Suppressor macrophage treated with lipopolysaccharide for 1 hour (primary cell): ENCODE data around the gene NMNAT3.
A peak's percentile ranks its signal among the peaks of the same experiment; 100 is the strongest.

ENCODE experiments used
- DNase-seq, 3 donors: peaks; one replicate each; pipeline ENCODE4 v3.0.0-alpha.2; 2020 to 2022

The NMNAT3 gene

DNA sequence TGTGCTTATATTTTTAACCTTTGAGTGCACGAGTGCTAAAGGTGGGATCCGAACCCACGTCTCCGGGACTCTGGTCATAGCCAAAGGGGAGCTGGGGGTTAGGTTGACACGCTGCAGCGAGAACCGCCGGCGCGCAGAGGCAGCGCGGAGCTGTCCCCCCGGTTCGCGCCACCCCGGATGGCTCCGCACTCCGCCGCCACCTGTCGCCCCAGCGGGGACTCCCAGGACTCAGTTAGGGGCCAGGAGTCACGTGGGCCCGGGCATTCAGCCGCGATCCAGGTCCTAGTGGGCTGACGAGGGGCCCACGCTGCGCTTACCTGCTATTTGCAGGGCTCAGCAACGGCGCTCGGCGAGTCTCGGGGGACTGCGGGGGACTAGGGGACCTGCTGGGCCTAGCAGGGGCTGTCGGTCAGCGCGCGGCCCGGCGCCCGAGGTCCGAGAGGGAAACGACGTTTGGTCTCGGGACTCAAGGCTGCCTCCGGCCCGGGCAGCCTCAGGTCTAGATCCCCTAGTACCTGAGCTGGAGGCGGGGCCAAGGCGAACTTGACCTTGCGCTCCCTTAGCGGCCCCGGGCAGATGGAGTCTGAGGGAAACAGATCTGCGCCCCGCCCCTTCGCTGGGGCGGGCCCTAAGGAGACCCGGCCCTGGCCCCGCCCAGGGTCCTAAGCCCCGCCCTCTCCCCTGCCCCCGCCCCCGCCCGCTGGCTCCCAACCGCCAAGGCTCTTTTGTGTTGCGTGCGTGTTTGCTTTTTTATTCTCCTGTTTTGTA lies at the start of gene NMNAT3:
TSS of gene NMNAT3 (minus strand) at position 585 of the 768 bp plus-strand sequence. CDS start 50,248 bp downstream, outside the sequence.
- peak; percentile 85 to 97 (median 92) for DNase-seq

DNA sequence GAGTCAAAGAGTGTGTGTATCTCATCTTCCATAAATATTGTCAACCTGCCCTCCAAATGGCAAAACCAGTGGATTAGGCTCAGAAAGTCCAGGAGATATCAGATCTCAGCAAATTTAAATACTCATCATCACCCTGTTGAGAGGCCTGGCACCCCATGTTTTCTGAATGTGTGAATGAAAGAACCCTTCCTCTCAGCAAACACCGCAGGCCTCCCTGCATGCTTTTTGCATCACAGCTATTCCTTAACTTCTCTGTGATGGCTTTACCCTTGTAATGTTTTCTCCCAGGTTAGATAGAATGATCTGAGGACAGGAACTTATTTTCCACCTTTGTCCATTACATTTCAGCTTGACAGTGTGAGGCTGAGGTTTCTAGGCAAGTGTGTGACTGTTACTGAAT lies 43.6 kb upstream of the NMNAT3 start:
- no peak for DNase-seq

DNA sequence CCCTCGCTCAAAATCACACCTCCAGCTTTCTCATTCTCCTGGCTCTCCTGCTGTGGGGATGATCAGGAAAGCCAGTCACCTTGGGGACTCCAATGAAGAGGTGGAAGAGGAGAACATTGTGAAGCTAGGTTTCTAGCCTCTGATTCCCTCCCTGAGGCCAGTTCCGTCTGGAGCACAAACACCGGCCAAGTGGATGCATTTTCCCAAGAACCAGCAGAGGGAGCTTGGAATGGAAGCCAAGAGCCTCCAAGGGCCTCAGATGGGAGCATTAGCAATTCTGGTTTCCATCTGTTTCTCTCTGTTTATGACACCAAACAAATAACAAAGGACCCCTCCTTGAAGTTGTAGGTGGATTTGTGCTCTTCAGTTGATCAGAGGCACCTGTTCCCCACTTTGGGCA lies 40.6 kb upstream of the NMNAT3 start:
- peak in 2 of 3 donors; percentile 4 to 10 for DNase-seq

DNA sequence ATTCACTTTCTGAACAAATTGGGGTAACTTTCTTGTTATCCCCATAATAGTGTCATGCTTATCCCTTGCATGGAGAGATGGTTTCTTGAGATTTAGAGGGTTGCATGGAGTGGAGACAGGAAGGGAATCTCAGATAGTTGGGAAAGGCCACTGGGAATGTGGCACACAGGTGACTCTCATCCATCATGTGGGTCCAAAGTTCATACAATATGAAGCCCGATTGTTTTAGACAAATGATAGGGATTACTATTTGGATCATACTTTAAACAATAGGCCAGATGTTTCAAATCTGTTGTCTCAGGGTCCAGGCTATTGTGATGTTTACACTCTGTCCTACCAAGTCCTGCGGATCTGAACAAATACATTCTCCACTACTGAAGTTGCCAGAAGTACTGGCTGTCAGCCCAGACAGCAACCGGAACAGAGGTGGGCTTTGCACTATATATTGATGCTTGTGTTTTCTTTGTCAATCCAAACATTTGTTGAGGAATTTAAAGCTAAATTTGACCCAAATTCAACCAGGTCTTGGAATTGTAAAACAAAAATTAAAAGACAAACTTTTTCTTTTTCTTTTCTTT lies 39.2 kb upstream of the NMNAT3 start:
- DNase-seq = no peak

DNA sequence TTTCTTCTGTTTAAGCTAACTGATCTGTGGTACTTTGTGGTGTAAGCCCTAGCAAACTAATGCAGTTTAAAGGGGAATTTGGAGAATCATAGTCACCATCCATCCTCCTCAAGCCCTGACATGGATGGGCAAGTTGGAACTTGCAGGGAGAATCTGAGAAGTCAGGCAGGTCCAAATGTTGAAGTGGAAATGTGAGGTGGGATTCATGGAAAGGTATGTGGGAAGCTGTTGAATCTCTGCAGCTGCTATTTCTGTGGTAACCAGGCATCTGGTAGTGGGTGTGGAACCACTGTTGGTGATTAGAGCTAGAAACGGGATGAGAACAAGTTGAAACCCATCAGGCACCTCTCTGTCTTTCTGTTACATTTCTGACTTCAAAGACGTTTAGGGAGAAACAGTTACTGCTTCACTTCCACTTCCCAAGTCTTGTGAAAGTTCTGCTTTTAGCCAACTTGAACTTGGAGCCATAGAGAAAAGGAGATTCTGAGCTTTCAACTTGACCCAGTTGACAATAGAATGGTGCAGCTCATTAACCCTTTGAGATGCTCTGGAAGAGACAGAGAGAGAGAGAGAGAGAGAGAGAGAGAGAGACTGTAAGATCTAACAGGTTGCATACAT lies 38.1 kb upstream of the NMNAT3 start:
- DNase-seq = peak; percentile 35 to 56 (median 52)

DNA sequence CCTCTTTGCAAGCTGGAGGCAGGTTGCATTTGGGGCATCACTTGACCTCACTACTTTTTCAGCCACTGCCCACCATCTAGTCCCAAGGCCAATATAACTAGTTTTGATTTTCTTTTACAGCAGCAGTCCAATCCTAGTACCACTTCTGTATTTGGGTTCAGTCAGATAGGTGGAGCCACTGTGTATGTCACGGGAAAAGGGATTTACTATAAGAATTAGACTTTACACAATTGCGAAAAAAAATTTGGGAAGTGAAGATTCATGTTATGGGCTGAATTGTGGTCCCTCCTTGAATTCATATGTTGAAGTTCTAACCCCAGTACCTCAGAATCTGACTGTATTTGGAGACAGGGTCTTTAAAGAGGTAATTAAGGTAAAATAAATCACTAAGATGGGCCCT lies 37.4 kb upstream of the NMNAT3 start:
- DNase-seq = peak; percentile 44 to 68 (median 61)

DNA sequence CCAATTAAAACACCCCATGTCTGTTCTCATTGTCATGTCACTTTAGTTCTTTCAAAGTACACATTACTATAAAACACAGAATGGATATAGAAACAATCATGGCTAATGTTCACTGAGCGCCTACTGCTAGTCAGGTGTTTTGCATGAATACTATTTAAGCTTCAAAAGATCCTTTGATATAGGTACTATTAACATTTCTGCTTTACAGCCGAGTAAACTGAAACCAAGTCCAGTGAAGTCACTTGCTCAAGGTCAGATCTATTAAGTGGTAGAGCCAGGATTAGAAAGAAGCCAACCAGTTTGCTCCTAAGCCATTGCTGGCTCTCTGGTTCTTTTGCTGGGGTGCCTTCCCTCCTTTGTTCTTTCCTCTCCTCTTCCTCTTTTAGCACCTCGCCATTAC lies 32.4 kb upstream of the NMNAT3 start:
- DNase-seq = no peak

DNA sequence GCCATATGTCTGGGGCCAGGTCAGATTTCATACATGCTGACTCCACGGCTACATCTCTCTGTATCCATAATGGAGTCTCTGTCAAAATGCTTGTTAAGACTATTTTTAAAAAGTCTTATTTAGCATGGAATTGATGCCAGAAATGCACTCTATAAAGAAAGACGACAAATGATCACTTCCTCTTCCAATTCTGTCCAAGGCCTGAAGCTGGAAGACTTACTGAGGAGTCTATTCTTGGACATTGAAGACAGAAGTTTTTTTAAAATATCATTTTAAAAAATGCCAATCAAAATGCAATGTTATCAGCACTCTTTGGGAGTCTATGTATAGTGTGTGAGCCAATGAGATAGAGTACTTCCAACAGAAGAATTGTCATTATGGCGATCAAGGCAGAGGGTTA lies 27.9 kb upstream of the NMNAT3 start:
- DNase-seq = no peak

DNA sequence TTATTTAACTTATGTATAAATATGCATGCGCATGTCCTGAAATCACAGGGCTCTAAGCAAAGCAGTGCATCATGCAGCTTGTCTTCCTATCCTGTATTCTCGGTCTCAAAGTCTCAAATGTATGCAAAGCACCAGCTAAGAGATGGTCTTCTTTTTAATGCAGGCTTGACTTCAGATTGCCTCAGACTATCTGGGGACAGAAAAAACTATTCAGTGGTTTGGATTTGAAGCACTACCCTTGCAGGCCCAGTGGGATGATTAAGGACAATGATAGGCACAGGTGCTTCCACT lies 18.5 kb upstream of the NMNAT3 start:
- no peak for DNase-seq

DNA sequence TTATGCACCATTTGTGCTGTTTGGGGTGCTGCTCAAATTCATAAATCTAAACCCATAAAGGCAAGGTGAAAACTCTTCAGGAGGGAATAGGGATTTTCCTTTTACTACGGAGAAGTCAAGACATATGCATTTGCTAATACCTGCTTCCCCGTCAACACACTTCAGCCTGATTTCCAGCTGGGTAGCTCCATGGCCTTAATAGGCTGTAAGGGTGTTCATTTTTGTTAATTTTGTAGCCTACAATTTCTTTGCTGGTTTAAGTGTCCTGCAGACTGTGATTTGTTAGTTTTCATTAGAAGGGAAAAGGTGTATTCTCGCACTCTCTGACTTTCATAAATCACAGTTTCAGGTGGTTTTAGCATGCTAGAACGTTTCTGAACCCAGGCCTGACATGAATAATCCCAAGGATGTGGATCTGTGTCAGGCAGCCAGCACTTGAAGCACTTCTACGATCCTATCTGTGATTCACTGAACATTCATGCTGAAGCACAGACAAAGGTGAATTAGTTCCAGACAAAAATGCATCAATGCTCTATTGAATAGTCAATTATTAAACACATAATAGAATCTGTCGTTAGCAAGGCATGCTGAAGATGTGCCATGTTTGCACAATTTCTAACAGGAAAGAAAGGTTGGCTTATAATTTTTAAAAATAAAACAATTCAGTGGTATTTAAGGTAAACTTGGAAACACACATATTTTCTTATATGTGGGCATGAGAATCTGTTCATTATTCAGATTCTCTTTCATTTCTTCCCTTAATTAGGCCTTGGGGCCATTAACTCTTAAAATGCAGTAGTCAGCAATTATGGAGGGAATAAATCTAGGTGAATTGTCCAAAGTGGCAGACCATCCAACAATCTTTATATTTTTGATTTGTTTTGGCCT lies 17.9 kb upstream of the NMNAT3 start:
- no peak for DNase-seq

DNA sequence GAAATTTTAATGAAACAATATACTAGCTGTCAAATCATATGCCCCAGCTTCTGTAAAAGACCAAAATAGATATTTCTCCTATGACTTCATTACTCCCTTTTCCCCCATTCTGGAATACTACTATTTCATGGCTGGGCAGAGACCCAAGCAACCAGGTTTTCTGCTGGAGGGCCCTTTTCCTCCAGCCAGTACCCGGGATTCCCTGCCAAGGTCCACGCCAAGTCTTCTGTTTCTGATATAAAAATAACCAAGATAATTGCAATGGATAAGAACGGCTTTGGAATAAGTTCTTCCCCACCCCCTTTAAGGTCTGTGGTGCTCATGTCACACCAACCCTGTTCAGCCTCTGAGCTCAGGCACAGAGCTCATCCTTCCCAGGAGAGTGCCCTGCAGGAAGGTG lies 17.2 kb upstream of the NMNAT3 start:
- DNase-seq = no peak

DNA sequence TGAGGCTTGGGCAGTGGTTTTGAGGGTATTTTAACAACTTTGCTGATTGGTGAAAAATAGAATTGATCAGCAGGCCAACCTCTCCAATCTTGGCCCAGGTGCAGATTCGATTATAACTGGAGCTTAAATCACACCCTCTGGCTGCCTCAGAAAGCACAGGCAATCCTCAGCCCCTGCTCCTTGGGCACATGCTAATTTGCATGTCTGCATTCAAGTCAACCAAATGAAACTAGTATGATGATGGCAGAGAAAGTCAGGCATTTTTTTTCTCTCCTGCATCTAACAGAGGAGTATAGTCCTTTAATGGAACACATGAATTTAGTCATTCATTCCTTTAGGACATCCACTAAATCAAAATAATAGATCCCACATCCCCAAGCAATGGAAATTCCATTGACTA lies 16.8 kb upstream of the NMNAT3 start:
- DNase-seq = no peak

DNA sequence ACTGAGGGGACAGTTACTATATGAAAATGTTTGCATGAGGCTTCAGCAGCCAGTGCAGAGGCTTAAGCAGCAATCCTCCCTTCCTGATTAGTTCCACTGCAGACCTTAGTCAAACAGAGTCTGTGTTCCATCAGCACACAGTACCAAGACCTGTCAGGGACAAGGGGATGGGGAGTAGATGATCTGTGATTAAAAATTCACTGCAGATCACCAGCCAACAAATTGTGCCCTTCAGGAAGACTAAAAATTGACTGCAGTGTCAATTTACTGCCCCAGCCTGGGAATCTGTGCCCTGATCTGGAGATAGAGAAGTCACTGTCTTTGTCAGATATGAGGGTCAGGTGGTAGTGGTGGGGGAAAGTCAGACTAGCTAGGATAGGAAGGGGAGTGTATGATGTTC lies 13.8 kb upstream of the NMNAT3 start:
- no peak for DNase-seq

DNA sequence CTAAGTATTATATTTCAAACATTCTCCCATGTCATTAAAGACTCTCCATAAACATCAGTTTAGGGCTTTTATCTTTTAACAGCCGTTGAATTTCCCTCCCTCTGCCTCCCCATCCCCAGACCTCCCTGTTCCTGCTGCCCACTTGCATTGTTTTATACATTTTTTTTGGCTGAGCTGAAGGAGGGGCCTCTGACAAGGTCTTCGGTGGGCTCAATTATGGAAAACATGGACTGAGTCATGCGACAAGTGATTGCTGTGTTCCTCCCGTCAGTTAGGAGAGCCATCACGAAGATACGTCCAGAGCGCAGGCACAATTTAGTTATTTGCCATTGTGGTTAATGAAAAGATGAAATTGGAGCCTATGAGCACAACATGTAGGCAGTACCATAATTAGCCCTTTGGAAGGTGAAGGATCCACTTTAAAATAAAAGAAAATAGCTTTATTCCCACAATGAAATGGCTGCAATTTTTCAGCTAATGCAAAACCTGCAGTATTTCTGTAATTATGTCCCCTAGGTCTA lies 12.0 kb upstream of the NMNAT3 start:
- no peak for DNase-seq

DNA sequence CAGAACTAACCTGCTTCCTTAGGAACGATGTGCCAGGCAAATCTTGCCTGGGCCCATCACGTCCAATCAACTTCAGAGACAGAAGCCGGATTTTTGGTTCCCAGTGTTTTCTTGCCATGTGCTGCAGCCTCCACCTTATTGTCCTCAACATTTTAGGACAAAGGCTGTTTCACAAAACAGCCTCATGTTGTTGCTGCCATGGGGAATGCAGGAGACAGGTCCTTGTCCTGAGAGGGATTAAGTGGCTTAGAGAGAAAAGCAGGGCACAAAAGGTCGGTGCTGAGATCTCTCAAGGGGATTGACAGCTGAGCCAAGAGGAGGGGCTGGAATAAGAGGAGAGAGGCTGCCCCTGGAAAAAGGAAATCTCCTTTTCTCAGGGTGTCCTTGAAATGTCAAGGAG lies 11.3 kb upstream of the NMNAT3 start:
- no peak for DNase-seq

DNA sequence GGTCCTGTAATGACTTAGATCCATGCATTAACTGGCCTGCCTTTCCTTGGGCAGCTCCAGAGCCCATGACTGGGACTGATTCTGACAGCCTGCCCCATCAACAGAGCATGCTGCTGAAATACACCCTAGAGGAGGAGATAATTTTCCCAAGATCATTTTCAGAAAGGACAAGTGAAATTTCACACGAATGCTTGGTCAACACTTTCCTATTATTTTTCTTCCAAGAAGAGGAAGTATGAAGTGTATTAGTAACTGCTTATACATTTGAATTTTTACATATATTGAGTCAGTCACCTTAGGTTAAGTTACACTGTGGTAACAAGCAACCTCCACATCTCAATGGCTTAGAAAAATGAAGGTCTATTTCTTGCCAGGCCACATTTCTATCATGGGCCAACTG lies 9.7 kb upstream of the NMNAT3 start:
- peak; percentile 24 to 73 (median 66) for DNase-seq

DNA sequence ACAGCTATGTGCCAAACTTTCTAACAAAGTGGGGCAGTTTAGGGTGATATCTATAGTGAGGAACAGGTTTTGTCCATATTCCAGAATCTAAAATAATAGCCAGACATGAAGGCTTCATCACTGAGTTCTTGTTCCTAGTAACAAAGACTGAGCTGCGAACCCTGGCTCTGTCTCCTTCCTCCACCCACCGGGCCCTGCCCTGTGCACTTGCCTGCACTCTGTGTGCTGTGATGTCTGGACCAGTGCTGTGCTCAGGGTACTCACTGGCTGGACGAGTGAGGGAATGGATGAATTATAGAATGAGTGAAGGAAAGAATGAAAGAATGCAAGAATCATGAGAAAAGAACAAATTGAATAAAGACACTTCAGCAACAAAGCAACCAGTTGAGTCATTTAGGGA lies 8.9 kb upstream of the NMNAT3 start:
- no peak for DNase-seq

DNA sequence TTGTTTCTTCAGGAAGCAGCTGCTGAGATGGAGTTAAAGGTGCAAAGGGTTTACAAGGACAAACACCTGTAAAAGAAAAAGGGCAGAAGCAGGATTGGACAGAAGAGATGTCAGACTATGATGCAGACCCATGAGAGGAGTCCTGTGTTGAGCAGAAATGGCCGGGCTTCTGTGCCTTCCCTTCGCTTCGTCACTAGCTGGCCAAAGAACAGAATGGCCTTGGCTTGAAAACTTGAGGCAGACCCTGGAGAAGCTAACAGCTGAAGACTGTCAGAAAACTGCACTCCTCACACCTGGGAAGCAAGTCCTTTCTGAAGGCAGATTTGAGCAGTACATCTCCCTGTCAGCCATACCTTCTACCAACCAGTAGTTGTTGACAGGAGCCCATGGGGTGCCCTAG lies 8.4 kb upstream of the NMNAT3 start:
- no peak for DNase-seq

DNA sequence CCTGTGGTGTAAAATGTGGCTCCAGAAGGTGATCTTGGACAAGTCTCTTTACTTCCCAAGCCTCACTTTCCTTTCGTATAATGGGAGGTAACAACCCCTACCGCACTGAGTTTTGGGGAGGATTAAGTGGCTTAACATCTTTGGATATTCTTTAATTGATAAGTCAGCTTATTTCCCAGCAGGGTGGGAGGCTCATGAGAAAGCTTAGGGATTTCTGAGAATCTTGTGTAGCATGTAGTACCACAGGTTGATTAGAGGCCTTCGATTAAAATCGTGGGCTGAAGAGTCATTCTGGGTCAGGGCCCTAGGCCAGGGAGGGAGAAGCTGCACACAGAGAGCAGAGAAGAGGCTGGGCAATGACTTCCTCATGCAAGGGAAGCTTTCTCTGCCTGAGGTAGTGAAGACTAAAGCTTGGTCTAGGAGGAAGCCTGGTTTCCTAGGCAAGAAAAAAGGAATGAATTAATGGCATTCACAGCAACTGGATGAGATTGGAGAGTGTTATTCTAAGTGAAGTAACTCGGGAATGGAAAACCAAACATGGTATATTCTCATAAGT lies 1.5 kb upstream of the NMNAT3 start:
- peak; percentile 19 to 39 (median 38) for DNase-seq

DNA sequence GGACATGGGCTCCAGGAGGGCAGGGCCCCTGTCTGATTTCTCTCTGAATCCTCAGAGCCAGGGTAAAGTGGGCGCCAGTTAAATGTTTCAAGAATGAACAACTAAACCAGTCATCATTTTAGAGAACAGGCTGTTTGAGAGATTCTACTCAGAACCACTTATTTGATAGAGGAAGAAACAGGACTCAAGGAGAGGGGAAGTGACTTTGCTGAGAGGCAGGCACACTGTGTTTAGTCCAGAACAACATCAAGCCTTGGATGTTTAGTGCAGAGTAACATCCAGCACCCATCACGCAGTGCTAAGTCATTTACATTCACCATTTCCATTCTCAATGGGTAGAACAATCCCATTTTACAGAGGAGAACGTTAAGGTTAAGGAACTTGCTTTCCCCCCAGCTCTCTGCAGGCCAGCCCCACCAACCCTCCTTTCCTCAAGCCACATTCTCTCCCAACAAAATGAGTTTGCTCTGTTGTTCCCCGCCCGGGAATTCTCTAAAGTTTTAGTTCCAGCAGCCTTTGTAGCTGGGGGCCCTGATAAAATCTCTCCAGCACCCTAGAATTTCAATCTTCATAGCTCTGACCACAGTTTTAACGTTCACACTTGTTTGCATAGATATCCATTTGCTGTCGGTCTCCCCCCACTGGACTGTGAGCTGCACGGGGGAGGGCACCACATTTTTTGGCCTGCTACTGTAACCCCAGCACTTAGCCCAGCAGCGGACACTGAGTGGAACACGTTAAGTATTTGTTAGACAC lies 962 bp downstream of the NMNAT3 start:
- DNase-seq = peak in 2 of 3 donors; percentile 15 to 28

DNA sequence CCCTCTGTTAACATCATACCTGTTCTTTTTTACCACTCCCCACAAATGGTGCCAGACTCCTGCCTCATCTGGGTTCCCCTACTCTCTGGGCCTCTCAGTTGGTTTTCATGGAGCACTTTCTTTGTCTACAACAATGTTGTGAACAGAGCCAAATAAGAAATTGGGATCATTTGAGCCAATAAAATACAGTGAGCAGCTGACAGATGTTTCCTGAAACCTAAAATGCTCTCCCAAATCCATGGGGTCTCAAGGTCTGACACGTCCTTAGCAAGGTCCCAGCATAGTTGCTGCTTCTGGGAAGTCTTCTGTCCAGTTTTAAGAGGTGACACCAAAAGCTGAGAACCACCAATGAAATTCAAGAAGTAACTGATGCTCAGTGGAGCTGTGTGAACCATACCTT lies 1.7 kb downstream of the NMNAT3 start:
- DNase-seq = no peak

DNA sequence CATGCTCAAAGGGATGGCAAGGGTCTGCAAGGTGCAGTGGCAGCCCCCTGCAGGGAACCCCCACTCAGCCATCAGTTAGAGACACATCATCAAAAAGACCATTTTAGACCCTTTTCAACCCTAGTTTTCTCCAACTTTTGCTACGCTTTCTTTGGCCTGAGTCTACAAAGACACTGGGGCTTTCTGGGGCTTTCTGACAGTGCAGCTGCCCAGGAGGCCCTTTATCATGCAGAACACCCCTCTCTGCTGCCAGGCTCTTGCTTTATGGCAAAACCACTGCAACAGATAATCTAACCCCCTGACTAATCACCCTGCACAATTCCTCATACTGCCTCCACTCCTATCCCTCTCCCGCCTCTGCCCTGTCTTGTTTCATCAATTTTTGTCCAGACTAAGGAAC lies 2.4 kb downstream of the NMNAT3 start:
- DNase-seq = no peak
